ENCODE measurements around the gene MEI1.

MEI1 gene

DNA sequence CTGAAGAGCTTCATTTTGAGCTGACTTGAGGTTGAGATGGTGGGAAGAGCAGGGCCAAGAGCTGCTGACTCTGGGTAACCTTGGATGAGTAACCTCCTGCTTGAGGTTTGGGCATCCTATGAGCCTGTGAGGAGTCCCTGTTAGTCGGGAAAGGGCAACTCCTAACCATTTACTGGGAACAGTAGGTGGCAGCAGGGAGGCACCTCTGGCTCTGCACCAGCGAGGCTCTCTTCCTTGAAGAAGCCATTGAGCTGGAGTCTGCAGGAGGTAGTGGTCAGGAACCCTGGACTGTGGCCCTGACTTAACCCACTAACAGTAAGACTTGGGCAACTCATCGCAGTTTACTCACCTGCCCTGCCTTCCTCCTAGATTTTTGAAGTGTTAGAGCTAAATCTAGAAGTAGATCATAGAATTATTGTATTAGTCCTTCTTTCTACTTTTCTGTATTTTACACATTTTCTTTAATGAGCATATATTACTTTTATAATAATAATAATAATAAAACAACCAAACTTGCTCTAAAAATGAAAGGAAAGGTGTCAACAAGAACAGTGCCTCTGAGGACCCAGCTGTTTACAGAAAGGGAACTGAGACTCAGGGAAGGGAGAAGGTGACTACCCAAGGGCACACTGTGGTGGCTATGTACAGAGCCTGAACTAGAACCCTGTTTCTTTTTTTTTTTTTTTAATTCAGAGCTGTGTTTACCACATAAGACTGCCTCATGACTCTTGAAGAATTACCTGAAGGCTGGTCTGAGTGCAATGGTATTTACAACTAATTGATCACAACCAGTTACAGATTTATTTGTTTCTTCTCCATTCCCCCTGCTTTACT, 47.5 kb downstream of the MEI1 start:
- peak; percentile 82 for DNase-seq

DNA sequence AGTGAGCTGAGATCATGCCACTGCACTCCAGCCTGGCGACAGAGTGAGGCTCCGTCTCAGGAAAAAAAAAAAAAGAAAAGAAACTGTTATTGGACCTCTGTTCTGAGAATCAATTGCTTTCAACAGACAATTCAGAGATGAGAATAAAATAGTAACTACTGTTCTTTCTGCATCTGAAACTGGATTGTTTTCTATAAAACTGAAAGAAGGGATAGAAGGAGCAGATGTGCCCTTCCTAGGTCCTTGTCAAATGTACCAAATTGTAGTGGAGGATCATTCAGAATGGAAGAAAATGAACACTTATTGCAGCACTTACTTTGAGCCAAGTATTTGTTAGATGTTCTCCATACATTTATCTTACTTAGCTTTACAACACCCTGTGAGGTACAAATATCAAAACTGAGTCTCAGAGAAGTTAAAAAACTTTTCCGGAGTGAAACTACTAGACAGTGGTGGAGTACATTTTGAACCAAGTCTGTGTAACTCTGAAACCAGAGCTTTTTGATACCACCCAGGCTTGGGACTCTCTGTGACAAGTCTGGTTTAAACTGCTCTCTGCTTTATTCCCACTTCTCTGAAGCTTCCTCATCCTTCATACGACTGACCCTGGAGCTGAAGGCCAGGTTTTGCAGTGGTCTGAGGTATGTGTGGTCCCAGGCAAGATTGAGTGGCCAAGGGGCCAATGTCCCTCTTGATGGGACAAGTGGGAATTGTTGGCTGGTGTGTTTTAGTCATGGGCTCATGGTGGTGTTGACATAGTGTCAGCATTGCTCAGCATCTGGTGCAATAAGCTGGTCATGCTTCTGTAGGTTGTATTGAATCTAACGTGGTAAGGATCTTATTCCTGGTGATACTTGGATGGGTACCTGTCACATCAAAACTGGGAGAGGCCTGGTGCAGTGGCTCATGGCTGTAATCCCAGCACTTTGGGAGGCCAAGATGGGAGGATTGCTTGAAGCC, 53.0 kb downstream of the MEI1 start:
- DNase-seq, result peak; percentile 30

DNA sequence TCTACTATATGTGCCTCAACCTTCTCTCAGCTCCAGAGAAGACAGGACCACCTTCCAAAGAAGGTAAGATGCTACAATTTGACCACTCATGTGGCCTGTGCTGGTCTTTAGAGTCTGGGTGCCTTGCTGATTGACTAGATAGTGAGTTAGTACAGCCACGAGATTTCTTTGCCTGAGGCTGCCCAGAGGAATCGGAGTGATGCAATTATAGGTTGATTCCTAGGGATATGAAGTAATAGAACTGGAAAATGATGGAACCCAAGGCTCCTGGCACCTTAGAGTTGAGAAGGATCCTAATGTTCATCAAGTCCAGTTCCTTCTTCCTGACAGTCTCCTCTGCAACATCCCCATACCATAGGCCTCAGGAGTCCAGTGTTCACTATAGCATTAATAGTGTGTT, 54.7 kb downstream of the MEI1 start:
- no peak for DNase-seq

DNA sequence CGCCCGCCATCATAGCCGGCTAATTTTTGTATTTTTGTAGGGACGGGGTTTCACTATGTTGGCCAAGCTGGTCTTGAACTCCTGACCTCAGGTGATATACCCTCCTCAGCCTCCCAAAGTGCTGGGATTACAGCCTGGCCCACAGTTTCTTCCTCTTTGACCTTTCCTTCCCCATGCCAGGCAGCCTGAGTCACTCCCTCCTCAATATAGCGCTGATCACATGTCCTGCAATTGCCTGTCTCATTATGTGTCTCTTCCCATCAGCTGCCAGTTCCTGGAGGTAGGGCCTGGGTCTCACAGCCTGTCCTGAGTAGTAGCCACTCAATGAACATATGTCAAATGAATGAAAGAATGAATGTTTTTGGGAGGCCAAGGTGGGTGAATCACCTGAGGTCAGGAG, 58.2 kb downstream of the MEI1 start:
- DNase-seq, result no peak

DNA sequence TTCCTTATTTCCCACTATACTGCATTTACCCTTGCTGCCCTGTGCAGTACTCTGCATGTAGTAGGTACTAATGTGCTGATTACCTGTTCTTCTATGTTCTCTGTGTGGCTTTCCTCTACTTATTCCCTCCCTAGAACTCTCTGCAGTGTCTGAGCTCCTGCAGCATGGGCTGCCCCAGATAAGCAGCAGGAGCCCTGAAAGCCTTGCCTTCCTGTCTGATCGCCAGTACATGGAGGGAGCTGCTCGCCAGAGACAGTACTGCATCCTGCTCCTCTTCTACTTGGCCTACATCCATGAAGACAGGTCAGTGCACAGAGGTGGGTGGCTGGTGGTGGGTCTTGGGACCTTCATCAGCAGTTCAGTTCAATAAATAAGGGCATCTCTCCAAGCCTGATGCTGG, 58.9 kb downstream of the MEI1 start:
- no peak for DNase-seq

DNA sequence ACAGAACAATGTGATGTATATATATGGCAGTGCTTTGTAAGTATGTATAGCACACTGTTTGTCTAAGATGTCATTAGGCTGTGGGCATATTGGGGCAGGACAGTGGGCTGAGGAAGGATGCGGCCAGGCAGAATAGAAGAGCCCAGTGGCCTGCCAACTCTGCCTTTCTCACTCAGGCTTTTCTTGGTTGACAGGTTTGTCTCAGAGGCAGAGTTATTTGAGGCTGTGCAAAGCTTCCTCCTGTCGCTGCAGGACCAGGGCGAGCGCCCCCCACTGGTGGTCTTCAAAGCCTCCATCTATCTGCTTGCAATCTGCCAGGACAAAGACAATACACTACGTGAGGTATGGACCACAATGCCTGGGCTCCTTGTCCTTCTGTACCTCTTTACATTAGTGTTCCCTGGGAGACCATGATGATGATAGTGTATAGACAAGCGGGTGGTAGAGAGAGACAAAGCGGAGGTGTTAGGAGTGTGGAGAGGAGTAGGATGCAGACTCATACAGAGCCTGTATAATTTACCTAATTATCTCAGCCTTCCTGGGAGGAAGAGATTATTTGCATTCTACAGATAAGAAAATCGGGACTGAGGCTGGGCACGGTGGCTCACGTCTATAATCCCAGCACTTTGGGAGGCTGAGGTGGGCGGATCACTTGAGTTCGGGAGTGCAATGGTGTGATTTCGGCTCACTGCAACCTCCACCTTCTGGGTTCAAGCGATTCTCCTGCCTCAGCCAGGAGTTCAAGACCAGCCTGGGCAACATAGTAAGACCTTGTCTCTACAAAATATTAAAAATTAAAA, 63.9 kb downstream of the MEI1 start:
- DNase-seq, result peak; percentile 56

DNA sequence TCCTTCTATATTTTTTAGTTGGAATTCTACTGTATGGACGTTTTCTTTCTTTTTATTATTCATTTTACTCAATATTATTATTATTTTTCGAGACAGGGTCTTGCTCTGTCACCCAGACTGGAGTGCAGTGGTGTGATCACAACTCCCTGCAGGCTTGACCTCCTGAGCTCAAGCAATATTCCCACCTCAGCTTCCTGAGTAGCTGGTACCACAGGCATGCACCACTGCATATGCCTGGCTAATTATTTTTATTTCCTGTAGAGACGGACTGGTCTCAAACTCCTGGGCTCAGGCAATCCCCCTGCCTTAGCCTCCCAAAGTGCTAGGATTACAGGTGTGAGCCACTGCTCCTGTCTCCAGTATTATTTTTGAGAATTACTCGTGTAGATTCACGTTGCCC, 67.2 kb downstream of the MEI1 start:
- no peak for DNase-seq

DNA sequence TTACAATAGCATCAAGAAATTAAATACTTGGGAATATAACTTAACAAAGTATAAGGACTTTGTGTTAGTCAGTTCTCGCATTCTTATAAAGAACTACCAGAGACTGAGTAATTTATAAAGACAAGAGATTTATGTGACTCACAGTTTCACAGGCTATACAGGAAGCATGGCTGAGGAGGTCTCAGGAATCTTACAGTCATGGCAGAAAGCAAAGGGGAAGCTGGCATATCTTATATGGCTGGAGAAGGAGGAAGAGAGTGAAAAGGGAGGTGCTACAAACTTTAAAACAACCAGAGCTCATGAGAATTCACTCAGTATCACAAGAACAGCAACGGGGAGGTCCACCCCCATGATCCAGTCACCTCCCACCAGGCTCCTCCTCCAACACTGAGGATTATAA, 69.1 kb downstream of the MEI1 start:
- DNase-seq, result no peak

DNA sequence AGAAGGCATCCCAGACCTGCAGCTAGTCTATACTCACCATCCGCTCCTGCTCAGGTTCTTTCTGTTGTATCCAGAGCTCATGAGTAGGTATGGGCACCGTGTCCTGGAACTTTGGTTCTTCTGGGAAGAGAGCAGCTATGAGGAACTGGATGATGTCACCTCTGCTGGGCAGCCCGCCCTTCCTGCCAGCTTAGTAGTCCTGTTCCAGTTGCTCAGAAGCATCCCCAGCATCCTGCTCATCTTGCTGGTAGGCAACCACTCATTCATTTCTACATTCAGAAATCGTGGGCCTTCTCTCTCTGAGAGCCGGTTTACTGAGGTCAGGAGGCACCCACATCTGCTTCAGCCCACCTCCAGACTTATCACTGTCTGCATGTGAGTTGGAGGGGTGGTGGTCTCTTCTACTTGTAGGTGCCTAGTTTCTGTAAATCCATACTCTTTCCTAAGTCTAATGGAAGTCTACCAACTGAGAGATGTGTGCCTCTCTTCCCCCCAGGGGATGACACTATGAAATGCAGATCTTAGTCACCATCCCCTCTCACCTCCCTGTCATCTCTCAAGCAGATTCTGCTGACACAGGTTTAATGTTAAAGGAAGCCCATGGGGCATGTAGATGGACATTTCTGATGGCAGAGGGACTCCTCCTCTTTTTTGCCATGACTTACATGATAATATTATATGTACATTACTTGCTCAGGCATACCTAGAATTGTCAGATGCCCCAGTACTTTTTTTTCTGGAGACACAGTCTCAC, 71.6 kb downstream of the MEI1 start:
- no peak for DNase-seq

DNA sequence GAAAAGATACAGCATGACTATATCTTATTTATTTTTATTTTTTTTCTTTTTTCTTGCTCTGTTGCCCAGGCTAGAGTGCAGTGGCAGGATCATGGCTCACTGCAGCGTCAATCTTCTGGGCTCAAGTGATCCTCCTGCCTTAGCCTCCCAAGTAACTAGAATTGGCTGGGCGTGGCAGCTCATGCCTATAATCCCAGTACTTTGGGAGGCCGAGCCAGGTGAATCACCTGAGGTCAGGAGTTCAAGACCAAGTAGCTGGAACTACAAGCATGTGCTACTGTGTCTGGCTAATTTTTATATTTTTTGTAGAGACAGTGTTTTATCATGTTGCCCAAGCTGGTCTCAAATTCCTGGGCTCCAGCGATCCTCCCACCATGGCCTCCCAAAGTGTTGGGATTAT, 72.9 kb downstream of the MEI1 start:
- no peak for DNase-seq

DNA sequence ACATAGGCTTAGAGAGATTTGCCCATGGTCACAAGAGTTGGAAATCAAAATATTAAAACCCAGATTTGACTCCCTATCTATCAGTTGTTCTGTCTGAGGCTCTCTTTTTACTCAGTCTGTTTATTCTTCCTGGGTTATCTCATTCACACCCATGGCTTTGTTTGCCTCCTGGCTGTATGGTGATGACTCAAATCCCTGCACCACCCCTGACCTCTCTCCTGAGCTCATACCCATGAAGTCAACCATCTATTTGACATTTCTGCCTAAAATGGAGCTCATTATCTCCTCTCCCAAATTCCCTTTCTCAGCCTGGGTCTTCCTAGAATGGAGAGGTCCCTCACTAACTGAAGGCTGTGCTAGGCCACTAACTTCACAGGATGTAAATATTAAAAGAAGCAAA, 73.3 kb downstream of the MEI1 start:
- DNase-seq, result peak; percentile 35

DNA sequence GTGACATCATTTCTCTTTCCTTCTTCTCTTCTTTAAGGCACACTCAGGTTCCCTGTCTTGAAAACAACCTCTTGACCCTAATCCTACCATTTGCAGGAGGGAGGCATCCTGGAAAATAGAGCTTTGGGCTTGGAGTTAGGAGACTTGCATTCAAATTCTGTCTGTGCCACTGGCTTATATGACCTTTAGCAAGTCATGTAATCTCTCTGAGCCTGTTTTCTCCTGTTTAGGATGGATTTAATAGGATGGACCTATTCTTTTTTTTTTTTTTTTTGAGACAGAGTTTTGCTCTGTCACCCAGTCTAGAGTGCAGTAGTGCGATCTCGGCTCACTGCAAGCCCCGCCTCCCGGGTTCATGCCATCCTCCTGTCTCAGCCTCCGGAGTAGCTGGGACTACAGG, 76.0 kb downstream of the MEI1 start:
- DNase-seq, result no peak

DNA sequence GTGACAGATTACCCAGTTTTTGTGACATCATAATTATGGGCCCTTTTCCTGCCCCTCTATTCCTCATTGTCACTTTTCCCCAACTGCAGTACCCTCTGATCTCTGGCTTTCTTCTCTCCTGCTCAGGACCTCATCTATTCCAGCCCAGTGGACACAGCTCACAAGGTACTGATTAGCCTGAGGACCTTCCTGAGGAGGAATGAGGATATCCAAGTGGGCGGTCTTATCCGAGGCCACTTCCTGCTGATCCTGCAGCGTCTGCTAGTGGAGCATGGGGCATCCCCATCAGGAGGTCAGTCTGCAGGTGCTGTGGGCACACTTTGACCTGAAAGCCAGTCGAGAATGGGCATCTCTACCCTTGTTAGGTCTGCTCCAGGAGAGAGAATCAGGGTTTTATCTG, 76.7 kb downstream of the MEI1 start:
- no peak for DNase-seq

DNA sequence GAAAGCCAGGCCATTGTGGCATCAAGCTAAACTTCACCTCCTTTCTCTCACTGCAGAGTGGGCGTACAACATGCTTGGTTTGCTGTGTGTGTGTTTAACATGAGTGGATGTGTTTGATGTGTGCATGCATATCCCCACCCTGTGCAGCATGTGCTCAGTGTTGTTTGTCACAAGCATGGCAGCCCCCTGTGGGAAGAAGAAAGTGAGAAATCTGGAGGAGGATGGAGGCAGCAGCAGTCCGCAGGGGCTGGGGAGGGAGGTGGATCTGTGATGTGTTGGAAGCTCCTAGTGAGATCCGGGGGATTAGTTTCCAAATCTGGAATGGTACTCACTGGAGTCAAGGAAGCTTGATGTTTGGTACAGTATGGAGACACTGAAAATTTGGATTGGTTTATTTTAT, 77.1 kb downstream of the MEI1 start:
- DNase-seq, result no peak

DNA sequence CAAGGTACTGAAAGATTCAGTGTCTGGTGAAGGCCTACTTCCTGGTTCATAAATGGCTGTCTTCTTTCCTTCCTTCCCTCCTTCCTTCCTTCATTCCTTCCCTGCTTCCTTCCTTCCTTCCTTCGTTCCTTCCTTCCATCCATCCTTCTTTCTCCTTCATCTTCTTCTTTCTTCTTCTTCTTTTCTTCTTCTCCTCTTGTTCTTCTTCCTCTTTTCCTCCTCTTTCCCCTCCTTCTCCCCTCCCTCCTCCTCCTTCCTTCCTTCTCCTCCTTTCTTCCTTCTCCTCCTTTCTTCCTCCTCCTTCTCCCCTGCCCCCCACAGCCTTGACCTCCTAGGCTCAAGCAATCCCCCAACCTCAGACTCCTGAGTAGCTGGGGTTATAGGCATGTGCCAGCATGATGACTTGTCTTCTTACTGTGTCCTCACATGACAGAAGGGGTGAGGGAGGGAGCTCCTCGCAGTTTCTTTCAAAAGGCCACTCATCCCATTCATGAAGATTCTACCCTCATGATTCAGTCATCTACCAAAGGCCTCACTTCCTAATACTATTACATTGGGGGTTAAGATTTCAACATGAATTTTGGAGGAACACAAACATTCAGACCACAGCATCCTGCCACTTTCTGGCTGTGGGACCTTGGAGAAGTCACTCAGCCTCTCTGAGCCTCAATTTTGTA, 78.6 kb downstream of the MEI1 start:
- no peak for DNase-seq

DNA sequence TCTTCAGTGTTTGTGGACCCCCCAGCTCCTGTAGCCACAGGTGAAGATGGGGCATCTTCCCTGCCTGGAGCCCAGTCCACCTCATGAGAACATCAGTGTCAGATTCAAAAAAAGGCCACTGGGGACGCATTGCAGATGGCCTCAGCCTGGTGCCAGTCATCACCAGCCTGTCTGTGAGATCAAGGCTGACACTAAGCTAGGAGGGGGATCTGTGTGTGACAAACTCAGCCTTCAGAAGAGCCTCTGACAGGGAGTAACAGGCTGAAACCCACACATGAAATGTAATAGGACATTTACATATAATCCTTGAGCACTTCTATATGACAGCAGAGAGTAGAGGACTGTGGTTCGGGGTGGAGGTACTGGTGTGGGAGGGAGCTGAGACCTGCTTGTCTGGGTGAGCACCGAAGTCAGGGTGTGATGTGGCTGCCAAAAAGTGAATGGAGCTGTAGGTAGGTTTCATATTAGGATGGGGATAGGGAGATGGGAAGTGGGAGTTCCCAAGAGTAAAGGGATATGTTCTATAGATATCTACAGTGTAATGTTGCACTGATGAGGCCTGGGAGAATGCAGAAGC, 80.7 kb downstream of the MEI1 start:
- DNase-seq, result no peak

DNA sequence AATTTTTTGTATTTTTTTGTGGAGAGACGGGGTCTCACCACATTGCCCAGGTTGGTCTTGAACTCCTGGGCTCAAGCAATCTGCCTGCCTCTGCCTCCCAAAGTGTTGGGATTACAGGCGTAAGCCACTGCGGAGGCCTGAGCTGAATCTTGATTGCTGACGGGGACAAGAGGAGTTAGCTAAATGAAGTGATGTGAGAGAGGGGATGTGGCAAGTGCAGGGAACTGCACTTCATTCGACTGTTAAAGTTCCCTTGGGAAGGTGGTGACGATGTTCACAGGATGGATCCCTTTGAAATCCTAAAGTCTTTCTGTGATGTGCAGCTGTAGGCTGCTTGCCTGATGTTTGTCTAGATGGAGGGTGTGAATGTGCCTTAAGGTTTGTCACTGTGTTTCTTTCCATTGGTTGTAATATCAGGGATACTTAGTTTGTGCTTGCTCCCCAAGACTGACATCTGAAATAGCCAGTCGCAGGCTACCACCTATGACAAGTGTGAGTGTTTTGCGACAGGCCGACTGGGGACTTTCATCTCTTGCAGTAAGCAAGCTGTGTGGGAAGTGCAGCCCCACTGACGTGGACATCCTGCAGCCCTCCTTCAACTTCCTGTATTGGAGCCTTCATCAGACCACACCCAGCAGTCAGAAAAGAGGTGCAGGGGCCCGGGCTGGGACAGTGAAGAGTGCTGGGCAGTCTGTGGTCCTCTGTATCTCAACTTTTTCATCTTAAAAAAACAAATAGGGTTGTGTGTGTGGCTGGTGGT, 81.6 kb downstream of the MEI1 start:
- DNase-seq, result no peak

DNA sequence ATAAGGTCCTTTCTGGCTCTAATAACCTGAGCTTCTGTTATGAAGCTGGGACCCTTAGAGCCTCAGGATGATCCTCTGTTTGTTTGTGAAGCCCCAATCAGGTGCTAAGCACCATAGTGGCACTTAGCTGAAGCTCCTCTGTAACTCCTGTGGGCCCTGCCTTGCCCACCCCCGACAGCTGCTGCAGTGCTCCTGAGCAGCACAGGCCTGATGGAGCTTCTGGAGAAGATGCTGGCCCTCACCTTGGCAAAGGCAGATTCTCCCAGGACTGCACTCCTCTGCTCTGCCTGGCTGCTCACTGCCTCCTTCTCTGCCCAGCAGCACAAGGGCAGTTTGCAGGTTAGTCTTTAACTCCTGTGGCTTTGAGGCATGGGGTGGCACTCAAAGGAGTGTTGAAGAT, 82.2 kb downstream of the MEI1 start:
- DNase-seq, result no peak

DNA sequence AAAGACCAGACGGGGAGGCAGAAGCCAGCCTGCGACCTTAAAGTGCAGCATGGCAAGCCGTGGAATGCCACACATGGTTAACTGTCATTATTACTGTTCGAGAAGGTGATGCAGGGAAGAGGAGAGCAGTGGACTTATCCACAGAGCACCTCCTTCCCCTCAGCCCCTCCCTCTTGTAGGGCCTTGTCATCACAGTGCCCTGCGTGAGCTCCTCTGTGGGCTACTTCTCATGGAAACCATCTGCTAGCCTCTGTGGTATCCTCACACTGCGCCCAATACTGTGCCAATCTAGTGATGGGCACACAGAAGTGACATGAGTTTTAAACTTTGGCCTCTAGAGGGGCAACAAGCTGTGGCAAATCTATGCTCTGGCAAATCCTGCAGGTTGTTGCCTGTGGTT, 83.0 kb downstream of the MEI1 start:
- DNase-seq, result no peak

DNA sequence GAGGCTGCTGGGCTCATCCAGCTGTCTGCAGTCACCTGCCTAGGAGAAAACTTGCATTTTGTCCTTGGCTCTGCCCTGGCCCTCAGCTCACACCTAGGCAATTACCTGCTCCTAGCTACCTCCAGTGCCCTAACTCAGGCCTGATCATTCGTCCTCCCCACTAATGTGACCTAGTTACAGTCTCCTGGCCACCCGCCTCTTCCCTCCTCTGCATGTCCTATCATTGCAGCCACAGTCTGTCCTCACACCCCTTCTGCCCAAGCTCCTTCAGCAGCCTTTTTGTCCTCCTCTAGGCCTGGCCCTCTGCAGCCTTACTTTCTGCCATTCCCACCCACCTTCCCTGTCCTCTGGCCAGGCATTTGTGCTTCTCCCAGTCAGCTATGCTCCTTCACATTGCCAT, 83.4 kb downstream of the MEI1 start:
- DNase-seq, result no peak

DNA sequence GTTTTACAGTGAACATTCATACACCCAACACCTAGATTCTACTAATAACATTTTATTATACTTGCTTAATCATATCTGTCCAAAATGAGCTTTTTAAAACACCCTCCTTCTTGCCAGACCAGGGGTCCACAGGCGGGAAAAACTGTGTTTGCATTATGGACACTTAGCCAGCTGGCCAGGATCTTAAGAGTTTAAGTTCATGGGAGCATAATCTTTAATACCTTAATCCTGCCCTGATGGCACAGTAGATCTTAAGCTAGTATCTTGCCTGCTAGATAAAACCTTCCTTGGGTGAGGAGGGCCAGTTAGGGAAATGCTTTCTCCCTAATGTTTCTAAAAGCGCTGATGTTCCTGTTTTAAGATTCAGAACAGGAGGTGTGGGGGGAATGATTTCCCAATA, 88.0 kb downstream of the MEI1 start:
- DNase-seq, result no peak
